ENCODE data around the gene SUMO4.

The SUMO4 gene

GRCh38 chr6:149403534-149403933 lies 3.5 kb downstream of the SUMO4 start:
- no peaks in the 10 kb centered on the region for H3K4me1 ChIP-seq (ENCODE audit: insufficient read depth, low read length, poor library complexity, severe bottlenecking)
- no peak overlapping the region for H2AFZ ChIP-seq (ENCODE audit: low read length)
- TF ChIP-seq EZH2phosphoT487 (IDR thresholded peaks at IDR 0.05; ENCODE audit: borderline replicate concordance) (no peak), CTCF (conservative IDR thresholded peaks at IDR 0.05; ENCODE audit: low read length) (no peak)
- no peak overlapping the region for H3K4me3 ChIP-seq (ENCODE audit: low read length, poor library complexity, severe bottlenecking)
- no peak overlapping the region for H3K9ac ChIP-seq (ENCODE audit: low read depth, low read length, poor library complexity, severe bottlenecking)
- no peaks in the 10 kb centered on the region for H4K20me1 ChIP-seq (ENCODE audit: insufficient read depth, low read length, poor library complexity, severe bottlenecking)
- no peak overlapping the region for H3K4me2 ChIP-seq (ENCODE audit: low read depth, low read length, poor library complexity, severe bottlenecking)
- H3K9me2 ChIP-seq (replicated peaks; ENCODE audit: low read depth, low read length), result no peaks in the 10 kb centered on the region
- no peaks in the 10 kb centered on the region for H3K79me2 ChIP-seq (ENCODE audit: insufficient read depth, low read length)
- H3K9me3 ChIP-seq (ENCODE audit: insufficient read depth, low read depth, low read length), result no peaks in the 10 kb centered on the region
- peaks cover 63% of the 10 kb centered on the region for H3K36me3 ChIP-seq (ENCODE audit: insufficient read depth, low read length)
- no peaks in the 10 kb centered on the region for H3K27me3 ChIP-seq (ENCODE audit: insufficient read depth, low read length, poor library complexity, severe bottlenecking)
- no peaks in the 10 kb centered on the region for H3F3A ChIP-seq (ENCODE audit: low read depth)

DNA sequence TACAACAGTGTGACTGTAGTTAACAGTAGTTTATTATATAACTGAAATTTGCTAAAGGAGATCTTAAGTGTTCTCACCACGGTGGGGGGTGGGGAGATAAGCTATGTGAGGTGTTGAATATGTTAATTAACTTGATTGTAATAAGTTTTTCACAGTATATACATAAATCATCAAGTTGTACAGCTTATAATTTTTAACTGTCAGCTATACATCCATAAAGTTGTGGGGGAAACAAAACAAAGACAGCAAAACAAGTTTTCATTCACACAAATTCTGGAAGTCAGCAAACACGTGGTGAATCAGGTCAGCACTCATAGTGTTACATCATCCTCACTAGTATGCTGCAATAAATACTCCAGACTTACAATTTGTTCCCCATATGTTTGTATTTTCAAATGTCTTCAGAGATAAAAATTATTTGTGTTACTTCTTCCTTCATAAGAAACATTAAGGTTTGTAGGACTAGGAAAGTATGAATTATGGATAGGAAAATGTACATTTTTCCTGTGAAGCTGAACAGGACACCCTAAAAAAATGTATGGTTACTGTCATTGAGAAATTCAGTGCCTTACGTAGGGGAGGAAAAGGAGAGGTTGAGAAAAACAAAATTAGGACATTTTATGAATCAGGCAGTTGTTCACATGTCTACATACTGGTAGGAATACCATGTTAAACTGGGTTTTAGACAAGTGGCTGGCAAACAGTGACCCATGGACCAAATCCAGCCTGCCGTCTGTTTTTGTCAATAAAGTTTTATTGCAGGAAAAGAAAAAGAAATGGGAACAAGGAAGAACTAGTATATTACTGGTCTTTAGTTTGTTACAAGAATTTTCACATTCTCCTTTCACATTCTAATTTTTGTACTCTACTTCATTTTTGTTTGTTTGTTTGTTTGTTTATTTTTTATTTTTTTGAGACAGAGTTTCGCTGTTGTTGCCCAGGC lies 6.0 kb downstream of the SUMO4 start:
- no peak overlapping the region for H3K4me2 ChIP-seq (ENCODE audit: low read depth, low read length, poor library complexity, severe bottlenecking)
- no peak for TF ChIP-seq EZH2phosphoT487 (IDR thresholded peaks at IDR 0.05; ENCODE audit: borderline replicate concordance)
- TF ChIP-seq CTCF (conservative IDR thresholded peaks at IDR 0.05; ENCODE audit: low read length), result no peak
- no peaks in the 10 kb centered on the region for H3K79me2 ChIP-seq (ENCODE audit: insufficient read depth, low read length)
- H3K9me3 ChIP-seq (ENCODE audit: insufficient read depth, low read depth, low read length), result no peaks in the 10 kb centered on the region
- no peaks in the 10 kb centered on the region for H3F3A ChIP-seq (ENCODE audit: low read depth)
- H3K9ac ChIP-seq (ENCODE audit: low read depth, low read length, poor library complexity, severe bottlenecking), result no peak overlapping the region
- H3K4me1 ChIP-seq (ENCODE audit: insufficient read depth, low read length, poor library complexity, severe bottlenecking), result no peaks in the 10 kb centered on the region
- H2AFZ ChIP-seq (ENCODE audit: low read length), result no peak overlapping the region
- no peaks in the 10 kb centered on the region for H4K20me1 ChIP-seq (ENCODE audit: insufficient read depth, low read length, poor library complexity, severe bottlenecking)
- H3K9me2 ChIP-seq (replicated peaks; ENCODE audit: low read depth, low read length), result no peaks in the 10 kb centered on the region
- no peak overlapping the region for H3K4me3 ChIP-seq (ENCODE audit: low read length, poor library complexity, severe bottlenecking)
- H3K27me3 ChIP-seq (ENCODE audit: insufficient read depth, low read length, poor library complexity, severe bottlenecking), result no peaks in the 10 kb centered on the region
- H3K36me3 ChIP-seq (ENCODE audit: insufficient read depth, low read length), result peaks cover 55% of the 10 kb centered on the region

DNA sequence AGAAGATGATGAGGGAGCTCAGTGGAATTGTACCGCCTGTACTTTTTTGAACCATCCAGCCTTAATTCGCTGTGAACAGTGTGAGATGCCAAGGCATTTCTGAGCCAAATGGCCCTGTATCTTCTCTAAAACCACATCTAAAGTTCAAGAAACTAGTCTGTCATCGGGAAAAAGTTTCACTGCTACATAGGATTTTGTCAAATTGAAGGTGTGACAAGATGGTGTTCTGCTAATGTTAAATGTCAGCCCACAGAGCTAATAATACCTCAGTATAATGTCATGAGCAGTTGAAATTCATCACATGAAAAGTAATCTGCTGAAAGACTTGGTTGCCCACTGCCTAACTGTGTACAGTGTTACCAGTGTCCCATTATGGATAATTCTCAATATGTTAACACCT lies 9.6 kb downstream of the SUMO4 start:
- Histone ChIP-seq H3F3A (ENCODE audit: low read depth) (no peaks in the 10 kb centered on the region), H3K36me3 (ENCODE audit: insufficient read depth, low read length) (peaks cover 32% of the 10 kb centered on the region; the same call in 1 of the 2 replicates), H3K9me3 (ENCODE audit: insufficient read depth, low read depth, low read length) (no peaks in the 10 kb centered on the region), H3K9me2 (replicated peaks; ENCODE audit: low read depth, low read length) (no peaks in the 10 kb centered on the region), H3K4me1 (ENCODE audit: insufficient read depth, low read length, poor library complexity, severe bottlenecking) (no peaks in the 10 kb centered on the region), H4K20me1 (ENCODE audit: insufficient read depth, low read length, poor library complexity, severe bottlenecking) (no peaks in the 10 kb centered on the region), H2AFZ (ENCODE audit: low read length) (no peak overlapping the region), H3K27me3 (ENCODE audit: insufficient read depth, low read length, poor library complexity, severe bottlenecking) (no peaks in the 10 kb centered on the region), H3K79me2 (ENCODE audit: insufficient read depth, low read length) (no peaks in the 10 kb centered on the region), H3K4me3 (ENCODE audit: low read length, poor library complexity, severe bottlenecking) (no peak overlapping the region), H3K4me2 (ENCODE audit: low read depth, low read length, poor library complexity, severe bottlenecking) (no peak overlapping the region), H3K9ac (ENCODE audit: low read depth, low read length, poor library complexity, severe bottlenecking) (no peak overlapping the region)
- TF ChIP-seq CTCF (conservative IDR thresholded peaks at IDR 0.05; ENCODE audit: low read length), result no peak
- TF ChIP-seq EZH2phosphoT487 (IDR thresholded peaks at IDR 0.05; ENCODE audit: borderline replicate concordance), result no peak
